ENCODE results near the gene C16orf92. TPM values are rescaled to one million over a fixed set of nuclear protein-coding genes. Genes with fewer than 3 reads are reported as not detected.

Gene C16orf92
- total RNA-seq, 4 donors from 2014 or later, result not detected

- H3K36me3 ChIP-seq, result peaks cover 6 to 68% (median 17%) of the 10 kb centered on the region in 3 donors
- WGBS, 2 donors, result 45 to 58% methylated on average over 7 of the region's 7 CpGs
- TF ChIP-seq EP300 (IDR thresholded peaks at IDR 0.05), result no peak
- no peak for TF ChIP-seq POLR2A (IDR thresholded peaks at IDR 0.05)
- no peak for TF ChIP-seq CTCF (IDR thresholded peaks at IDR 0.05)
Observed at GRCh38 chr16:29992344-29992967, 30.5 kb upstream of the C16orf92 start.

GRCh38 chr16:29993191-29993902 is 29.7 kb upstream of the C16orf92 start:
- Histone ChIP-seq H3K4me1 (peaks cover 0 to 30% (median 13%) of the 10 kb centered on the region in 4 donors), H3K4me3 (no peak overlapping the region), H3K27me3 (no peaks in the 10 kb centered on the region), H3K9me3 (no peaks in the 10 kb centered on the region), H3K36me3 (peaks cover 8 to 68% (median 14%) of the 10 kb centered on the region in 3 donors), H3K27ac (no peak overlapping the region)
- no peak for DNase-seq (ENCODE audit: low spot score in 2 of 2)
- 87 to 88% methylated on average over 20 to 23 of the region's 25 CpGs for WGBS, 2 donors
- TF ChIP-seq CTCF (IDR thresholded peaks at IDR 0.05) (no peak), POLR2A (IDR thresholded peaks at IDR 0.05) (no peak), EP300 (IDR thresholded peaks at IDR 0.05) (no peak)

More at GRCh38 chr16:29992344-29992967, 30.5 kb upstream of the C16orf92 start:
- H3K27me3 ChIP-seq, result no peaks in the 10 kb centered on the region
- H3K27ac ChIP-seq, result no peak overlapping the region
- H3K4me1 ChIP-seq, result peaks cover 0 to 27% (median 13%) of the 10 kb centered on the region in 4 donors
- no peaks in the 10 kb centered on the region for H3K9me3 ChIP-seq
- no peak overlapping the region for H3K4me3 ChIP-seq
- DNase-seq (ENCODE audit: low spot score in 2 of 2), result no peak

GRCh38 chr16:29993903-29994599 is 28.9 kb upstream of the C16orf92 start:
- H3K27ac ChIP-seq, result peak overlapping the region in 2 of 4 donors; percentile 8 to 100
- no peak for DNase-seq (ENCODE audit: low spot score in 2 of 2)
- 82 to 83% methylated on average over 9 of the region's 9 CpGs for WGBS, 2 donors
- H3K36me3 ChIP-seq, result peaks cover 9 to 65% (median 14%) of the 10 kb centered on the region in 3 donors
- TF ChIP-seq POLR2A (IDR thresholded peaks at IDR 0.05) (no peak), EP300 (IDR thresholded peaks at IDR 0.05) (no peak), CTCF (IDR thresholded peaks at IDR 0.05) (no peak)
- peaks cover 0 to 30% (median 13%) of the 10 kb centered on the region in 4 donors for H3K4me1 ChIP-seq
- no peaks in the 10 kb centered on the region for H3K9me3 ChIP-seq
- H3K27me3 ChIP-seq, result no peaks in the 10 kb centered on the region
- peak overlapping the region in 1 of 4 donors; percentile 79 for H3K4me3 ChIP-seq

GRCh38 chr16:29994600-29995323 is 28.2 kb upstream of the C16orf92 start:
- Histone ChIP-seq H3K27me3 (no peaks in the 10 kb centered on the region), H3K9me3 (no peaks in the 10 kb centered on the region), H3K27ac (peak overlapping the region; percentile 94 to 100 (median 96)), H3K36me3 (peaks cover 6 to 65% (median 14%) of the 10 kb centered on the region in 3 donors), H3K4me1 (peaks cover 0 to 30% (median 13%) of the 10 kb centered on the region in 4 donors), H3K4me3 (peak overlapping the region; percentile 78 to 97 (median 82))
- DNase-seq (ENCODE audit: low spot score in 2 of 2), result peak in 1 of 2 donors; percentile 39
- 7 to 9% methylated on average over 16 to 24 of the region's 24 CpGs for WGBS, 2 donors
- no peak for TF ChIP-seq EP300 (IDR thresholded peaks at IDR 0.05)
- no peak for TF ChIP-seq POLR2A (IDR thresholded peaks at IDR 0.05)
- no peak for TF ChIP-seq CTCF (IDR thresholded peaks at IDR 0.05)
